ENCODE measurements around the gene ZNF302.
"Not testable (repeated sequence)": the region's sequence is repeated elsewhere in the genome, so short reads cannot be mapped to it uniquely, and the experiment has no call there.

The ZNF302 gene

GRCh38 chr19:34677386-34678084 lies at the start of gene ZNF302:
Gene ZNF302 (plus strand): TSS chr19:34677678. CDS start chr19:34678805, 1,127 bp downstream.
- DNase-seq = peak; percentile 97

- DNase-seq = no peak
Measured at GRCh38 chr19:34633802-34634201, 43.7 kb upstream of the ZNF302 start.

GRCh38 chr19:34639491-34640085 lies 37.9 kb upstream of the ZNF302 start:
- DNase-seq = peak; percentile 22

GRCh38 chr19:34642241-34642640 lies 35.2 kb upstream of the ZNF302 start:
- no peak for DNase-seq

GRCh38 chr19:34644991-34645461 lies 32.5 kb upstream of the ZNF302 start:
- peak; percentile 17 for DNase-seq

- DNase-seq = peak; percentile 9
Measured at GRCh38 chr19:34645551-34645950, 31.9 kb upstream of the ZNF302 start.

- no peak for DNase-seq
Measured at GRCh38 chr19:34649886-34650543, 27.5 kb upstream of the ZNF302 start.

GRCh38 chr19:34651747-34652146 lies 25.7 kb upstream of the ZNF302 start:
- no peak for DNase-seq

- DNase-seq = no peak
Measured at GRCh38 chr19:34654796-34655195, 22.7 kb upstream of the ZNF302 start.

- DNase-seq = no peak
Measured at GRCh38 chr19:34655651-34656050, 21.8 kb upstream of the ZNF302 start.

- DNase-seq = no peak
Measured at GRCh38 chr19:34661357-34661756, 16.1 kb upstream of the ZNF302 start.

- DNase-seq = peak; percentile 48
Measured at GRCh38 chr19:34662919-34663318, 14.6 kb upstream of the ZNF302 start.

- DNase-seq = no peak
Measured at GRCh38 chr19:34664168-34664567, 13.3 kb upstream of the ZNF302 start.

- no peak for DNase-seq
Measured at GRCh38 chr19:34664870-34665269, 12.6 kb upstream of the ZNF302 start.

GRCh38 chr19:34665275-34665674 lies 12.2 kb upstream of the ZNF302 start:
- DNase-seq = not testable (repeated sequence)

- DNase-seq = no peak
Measured at GRCh38 chr19:34666200-34666957, 11.1 kb upstream of the ZNF302 start.

GRCh38 chr19:34666958-34667265 lies 10.6 kb upstream of the ZNF302 start:
- no peak for DNase-seq

GRCh38 chr19:34667349-34668076 lies 10.0 kb upstream of the ZNF302 start:
- no peak for DNase-seq

- DNase-seq = not testable (repeated sequence)
Measured at GRCh38 chr19:34668077-34668689, 9.3 kb upstream of the ZNF302 start.

GRCh38 chr19:34668690-34669089 lies 8.8 kb upstream of the ZNF302 start:
- DNase-seq = peak; percentile 1

- no peak for DNase-seq
Measured at GRCh38 chr19:34669305-34669704, 8.2 kb upstream of the ZNF302 start.

- DNase-seq = no peak
Measured at GRCh38 chr19:34671972-34672371, 5.5 kb upstream of the ZNF302 start.
